ENCODE data around the gene PCDHB12.
"Not testable (repeated sequence)": the region's sequence is repeated elsewhere in the genome, so short reads cannot be mapped to it uniquely, and the experiment has no call there.

PCDHB12 gene

DNA sequence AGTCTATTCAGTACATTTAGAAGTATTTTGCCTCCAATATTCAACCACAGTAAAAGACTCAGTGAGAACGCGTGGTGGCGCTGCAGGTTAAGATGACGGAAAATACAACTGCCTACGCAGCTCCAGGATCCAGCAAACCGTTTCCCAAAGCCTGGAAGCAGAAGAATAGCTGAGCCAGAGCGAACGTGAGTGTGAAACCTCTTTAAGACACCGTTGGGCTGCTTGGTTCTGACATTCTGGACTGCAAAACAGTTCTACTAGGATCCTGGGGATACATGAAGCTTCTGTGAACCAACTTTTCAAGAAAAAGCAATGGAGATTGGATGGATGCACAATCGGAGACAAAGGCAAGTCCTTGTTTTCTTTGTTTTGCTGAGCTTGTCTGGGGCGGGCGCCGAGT is 26.3 kb upstream of the PCDHB12 start, which contains the start of gene PCDHB16:
Gene PCDHB16, plus strand, starts transcription at position 140 of the 400 bp plus-strand sequence. Its CDS starts 173 bp downstream, at position 313.
- POLR2A ChIA-PET: interaction anchor here (0.6 kb wide), 1 partner anchor 166 kb away, joined by 4 read pairs; no protein-coding TSS in a partner anchor
- DNase-seq (ENCODE audit: extremely low spot score): no peak
- TF ChIP-seq, protein P1, sequence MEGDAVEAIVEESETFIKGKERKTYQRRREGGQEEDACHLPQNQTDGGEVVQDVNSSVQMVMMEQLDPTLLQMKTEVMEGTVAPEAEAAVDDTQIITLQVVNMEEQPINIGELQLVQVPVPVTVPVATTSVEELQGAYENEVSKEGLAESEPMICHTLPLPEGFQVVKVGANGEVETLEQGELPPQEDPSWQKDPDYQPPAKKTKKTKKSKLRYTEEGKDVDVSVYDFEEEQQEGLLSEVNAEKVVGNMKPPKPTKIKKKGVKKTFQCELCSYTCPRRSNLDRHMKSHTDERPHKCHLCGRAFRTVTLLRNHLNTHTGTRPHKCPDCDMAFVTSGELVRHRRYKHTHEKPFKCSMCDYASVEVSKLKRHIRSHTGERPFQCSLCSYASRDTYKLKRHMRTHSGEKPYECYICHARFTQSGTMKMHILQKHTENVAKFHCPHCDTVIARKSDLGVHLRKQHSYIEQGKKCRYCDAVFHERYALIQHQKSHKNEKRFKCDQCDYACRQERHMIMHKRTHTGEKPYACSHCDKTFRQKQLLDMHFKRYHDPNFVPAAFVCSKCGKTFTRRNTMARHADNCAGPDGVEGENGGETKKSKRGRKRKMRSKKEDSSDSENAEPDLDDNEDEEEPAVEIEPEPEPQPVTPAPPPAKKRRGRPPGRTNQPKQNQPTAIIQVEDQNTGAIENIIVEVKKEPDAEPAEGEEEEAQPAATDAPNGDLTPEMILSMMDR (IDR thresholded peaks at IDR 0.05; ENCODE audit: control extremely low read depth, extremely low read depth, low read depth, missing control alignments): no peak
- CTCF ChIA-PET: interaction anchor here (0.8 to 1.3 kb wide), 2 partner anchors 10 to 12 kb away, joined by 3 to 5 read pairs; partner anchors contain the start of gene PCDHB10

DNA sequence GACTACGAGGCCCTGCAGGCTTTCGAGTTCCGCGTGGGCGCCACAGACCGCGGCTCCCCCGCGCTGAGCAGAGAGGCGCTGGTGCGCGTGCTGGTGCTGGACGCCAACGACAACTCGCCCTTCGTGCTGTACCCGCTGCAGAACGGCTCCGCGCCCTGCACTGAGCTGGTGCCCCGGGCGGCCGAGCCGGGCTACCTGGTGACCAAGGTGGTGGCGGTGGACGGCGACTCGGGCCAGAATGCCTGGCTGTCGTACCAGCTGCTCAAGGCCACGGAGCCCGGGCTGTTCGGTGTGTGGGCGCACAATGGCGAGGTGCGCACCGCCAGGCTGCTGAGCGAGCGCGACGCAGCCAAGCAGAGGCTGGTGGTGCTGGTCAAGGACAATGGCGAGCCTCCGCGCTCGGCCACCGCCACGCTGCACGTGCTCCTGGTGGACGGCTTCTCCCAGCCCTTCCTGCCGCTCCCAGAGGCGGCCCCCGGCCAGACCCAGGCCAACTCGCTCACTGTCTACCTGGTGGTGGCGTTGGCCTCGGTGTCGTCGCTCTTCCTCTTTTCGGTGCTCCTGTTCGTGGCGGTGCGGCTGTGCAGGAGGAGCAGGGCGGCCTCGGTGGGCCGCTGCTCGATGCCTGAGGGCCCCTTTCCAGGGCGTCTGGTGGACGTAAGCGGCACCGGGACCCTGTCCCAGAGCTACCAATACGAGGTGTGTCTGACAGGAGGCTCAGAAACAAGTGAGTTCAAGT is 24.2 kb upstream of the PCDHB12 start:
- CTCF ChIA-PET; DNase-seq (ENCODE audit: extremely low spot score); POLR2A ChIA-PET: not testable (repeated sequence)

DNA sequence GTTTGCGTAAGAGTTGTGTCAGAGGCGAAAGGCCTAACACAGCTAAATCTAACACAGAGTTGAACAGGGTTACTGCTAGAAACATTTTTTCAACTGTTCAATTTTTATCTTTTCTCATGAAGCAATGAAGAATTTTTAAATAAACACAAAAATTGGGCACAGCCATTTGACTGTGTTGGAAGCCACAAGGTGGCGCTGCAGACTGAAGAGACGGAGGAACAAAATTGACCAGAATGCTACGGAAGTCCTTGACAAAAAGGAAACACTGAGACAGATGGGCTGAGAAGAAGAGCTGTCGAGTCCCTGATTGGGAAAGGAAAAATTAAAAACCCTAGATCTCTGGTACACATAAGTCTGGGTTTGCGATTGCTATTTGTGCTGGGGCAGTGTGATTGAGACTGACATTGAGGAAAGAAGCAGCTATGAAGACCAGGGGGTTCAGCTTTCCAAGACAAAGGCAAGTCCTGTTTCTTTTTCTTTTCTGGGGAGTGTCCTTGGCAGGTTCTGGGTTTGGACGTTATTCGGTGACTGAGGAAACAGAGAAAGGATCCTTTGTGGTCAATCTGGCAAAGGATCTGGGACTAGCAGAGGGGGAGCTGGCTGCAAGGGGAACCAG is 21.5 kb upstream of the PCDHB12 start, which contains the start of gene PCDHB9:
Gene PCDHB9, plus strand, starts transcription at position 265 of the 616 bp plus-strand sequence. Its CDS starts 158 bp downstream, at position 423.
- POLR2A ChIA-PET: no interaction called here

DNA sequence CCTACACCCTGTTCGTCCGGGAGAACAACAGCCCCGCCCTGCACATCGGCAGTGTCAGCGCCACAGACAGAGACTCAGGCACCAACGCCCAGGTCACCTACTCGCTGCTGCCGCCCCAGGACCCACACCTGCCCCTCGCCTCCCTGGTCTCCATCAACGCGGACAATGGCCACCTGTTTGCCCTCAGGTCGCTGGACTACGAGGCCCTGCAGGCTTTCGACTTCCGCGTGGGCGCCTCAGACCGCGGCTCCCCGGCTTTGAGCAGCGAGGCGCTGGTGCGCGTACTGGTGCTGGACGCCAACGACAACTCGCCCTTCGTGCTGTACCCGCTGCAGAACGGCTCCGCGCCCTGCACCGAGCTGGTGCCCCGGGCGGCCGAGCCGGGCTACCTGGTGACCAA is 19.8 kb upstream of the PCDHB12 start:
- DNase-seq (ENCODE audit: extremely low spot score); POLR2A ChIA-PET; CTCF ChIA-PET: not testable (repeated sequence)

More for the DNA sequence above, 21.5 kb upstream of the PCDHB12 start, which contains the start of gene PCDHB9:
- CTCF ChIA-PET: interaction anchor here (0.9 to 1.4 kb wide), 3 partner anchors 9 to 377 kb away, joined by 3 to 5 read pairs (median 5); no protein-coding TSS in a partner anchor
- DNase-seq (ENCODE audit: extremely low spot score): no peak
- TF ChIP-seq, protein P1 (IDR thresholded peaks at IDR 0.05; ENCODE audit: control extremely low read depth, extremely low read depth, low read depth, missing control alignments): peak; percentile 13

DNA sequence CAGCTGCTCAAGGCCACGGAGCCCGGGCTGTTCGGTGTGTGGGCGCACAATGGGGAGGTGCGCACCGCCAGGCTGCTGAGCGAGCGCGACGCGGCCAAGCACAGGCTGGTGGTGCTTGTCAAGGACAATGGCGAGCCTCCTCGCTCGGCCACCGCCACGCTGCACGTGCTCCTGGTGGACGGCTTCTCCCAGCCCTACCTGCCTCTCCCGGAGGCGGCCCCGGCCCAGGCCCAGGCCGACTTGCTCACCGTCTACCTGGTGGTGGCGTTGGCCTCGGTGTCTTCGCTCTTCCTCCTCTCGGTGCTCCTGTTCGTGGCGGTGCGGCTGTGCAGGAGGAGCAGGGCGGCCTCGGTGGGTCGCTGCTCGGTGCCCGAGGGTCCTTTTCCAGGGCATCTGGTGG is 19.4 kb upstream of the PCDHB12 start:
- POLR2A ChIA-PET, CTCF ChIA-PET: not testable (repeated sequence)

DNA sequence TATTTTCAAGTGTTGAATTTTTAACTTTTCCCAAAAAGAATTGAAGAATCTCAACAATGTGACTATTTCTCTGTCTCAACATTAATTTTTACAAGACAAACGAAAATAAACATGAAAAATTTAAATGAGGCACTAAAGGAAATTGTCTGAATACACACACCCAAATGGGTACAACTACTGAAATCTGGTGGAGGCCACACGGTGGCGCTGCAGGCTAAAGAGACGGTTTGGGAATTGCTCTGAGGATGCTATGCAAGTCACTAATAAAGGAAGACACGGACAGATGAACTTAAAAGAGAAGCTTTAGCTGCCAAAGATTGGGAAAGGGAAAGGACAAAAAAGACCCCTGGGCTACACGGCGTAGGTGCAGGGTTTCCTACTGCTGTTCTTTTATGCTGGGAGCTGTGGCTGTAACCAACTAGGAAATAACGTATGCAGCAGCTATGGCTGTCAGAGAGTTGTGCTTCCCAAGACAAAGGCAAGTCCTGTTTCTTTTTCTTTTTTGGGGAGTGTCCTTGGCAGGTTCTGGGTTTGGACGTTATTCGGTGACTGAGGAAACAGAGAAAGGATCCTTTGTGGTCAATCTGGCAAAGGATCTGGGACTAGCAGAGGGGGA is 16.3 kb upstream of the PCDHB12 start, which contains the start of gene PCDHB10:
Gene PCDHB10, plus strand, starts transcription at position 244 of the 616 bp plus-strand sequence. Its CDS starts 200 bp downstream, at position 444.
- CTCF ChIA-PET: interaction anchor here (1.1 kb wide), 2 partner anchors 9 to 128 kb away, joined by 3 to 5 read pairs; partner anchors contain the start of gene PCDHB16
- POLR2A ChIA-PET: no interaction called here
- TF ChIP-seq, protein P1 (IDR thresholded peaks at IDR 0.05; ENCODE audit: control extremely low read depth, extremely low read depth, low read depth, missing control alignments): peak; percentile 18
- peak; percentile 20 for DNase-seq (ENCODE audit: extremely low spot score)

More for the DNA sequence above, 19.4 kb upstream of the PCDHB12 start:
- DNase-seq (ENCODE audit: extremely low spot score): not testable (repeated sequence)

DNA sequence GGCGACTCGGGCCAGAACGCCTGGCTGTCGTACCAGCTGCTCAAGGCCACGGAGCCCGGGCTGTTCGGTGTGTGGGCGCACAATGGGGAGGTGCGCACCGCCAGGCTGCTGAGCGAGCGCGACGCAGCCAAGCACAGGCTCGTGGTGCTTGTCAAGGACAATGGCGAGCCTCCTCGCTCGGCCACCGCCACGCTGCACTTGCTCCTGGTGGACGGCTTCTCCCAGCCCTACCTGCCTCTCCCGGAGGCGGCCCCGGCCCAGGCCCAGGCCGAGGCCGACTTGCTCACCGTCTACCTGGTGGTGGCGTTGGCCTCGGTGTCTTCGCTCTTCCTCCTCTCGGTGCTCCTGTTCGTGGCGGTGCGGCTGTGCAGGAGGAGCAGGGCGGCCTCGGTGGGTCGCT is 14.2 kb upstream of the PCDHB12 start:
- DNase-seq (ENCODE audit: extremely low spot score); CTCF ChIA-PET; POLR2A ChIA-PET: not testable (repeated sequence)

DNA sequence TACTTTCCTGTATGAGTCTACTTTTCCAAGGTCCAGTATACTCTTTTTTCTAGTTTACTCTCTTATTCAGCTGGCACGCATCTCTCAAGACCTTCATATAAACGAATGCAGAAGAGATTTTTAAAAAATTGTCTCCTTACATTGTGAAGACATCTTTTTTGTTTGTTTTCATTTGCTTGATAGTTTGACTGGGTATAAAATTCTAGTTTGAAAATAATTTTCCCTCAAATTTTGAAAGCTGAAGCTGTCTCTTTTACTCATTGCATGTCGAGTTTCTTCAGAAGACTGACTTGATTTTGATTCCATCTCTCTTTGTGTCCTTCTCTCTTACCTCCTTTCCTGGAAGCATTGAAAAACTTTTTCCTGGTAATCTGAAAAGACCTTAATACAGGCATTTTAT is 12.2 kb upstream of the PCDHB12 start:
- ChIA-PET CTCF (interaction anchor here (1.0 to 1.5 kb wide), 3 partner anchors 9 to 134 kb away, joined by 3 read pairs; partner anchors contain the start of genes PCDHB9 and PCDHGA1), POLR2A (no interaction called here)
- TF ChIP-seq, protein P1 (IDR thresholded peaks at IDR 0.05; ENCODE audit: control extremely low read depth, extremely low read depth, low read depth, missing control alignments): no peak
- DNase-seq (ENCODE audit: extremely low spot score): no peak

Measured in GM10248 (cell line).